K562 (cell line): ENCODE measurements around the gene KIAA2012. TPM values are rescaled to one million over a fixed set of nuclear protein-coding genes. Genes with fewer than 3 reads are reported as not detected.

Experiments
- ATAC-seq: fragments of 200-7000 bp; cut with Tn5 transposase; 3 replicates; pipeline ENCODE4 v1.9.1; 2020; ENCODE audit warnings: moderate library complexity
- BruUV-seq: library from RNA; stranded (reverse); fragments of 400-500 nt; replicated peaks from 2 replicates; lab custom pipeline; 2021; lab: Mats Ljungman, UMichigan
- CTCF ChIA-PET: fragments of 300-600 bp; formaldehyde crosslinking; extraction: SDS; loops from one replicate; lab custom pipeline; 2021; ENCODE audit warnings: low intra/inter-chr PET ratio; lab: Yijun Ruan, JAX
- POLR2A ChIA-PET: fragments of 300-600, 350-650 bp; sonication (Branson Sonifier 250); formaldehyde crosslinking; extraction: SDS; loops from one replicate; lab custom pipeline; 2021; ENCODE audit warnings: antibody characterized with exemption, inconsistent platforms; lab: Yijun Ruan, JAX
- DNase-seq, 4 experiments: peaks; one replicate each; pipeline versions ENCODE4 v3.0.0 to v3.0.0-alpha.2; 2011 to 2018; ENCODE audit warnings: low spot score in 3 of 4, mixed read lengths in 3 of 4; ENCODE audit errors: extremely low read depth in 1 of 4
- FAIRE-seq: peaks from 2 replicates; lab custom pipeline; 2011; peaks lifted over from hg19 to GRCh38; lab: Jason Lieb, UNC
- H2AFZ ChIP-seq: 2 replicates; pipeline ENCODE4 v1.6.0; 2011; ENCODE audit warnings: low read depth, low read length, control low read depth, inconsistent platforms
- H3K27ac ChIP-seq: fragments of 200-600 bp; 3 replicates; pipeline ENCODE4 v1.8.0; 2011; ENCODE audit warnings: low read depth, mild to moderate bottlenecking, control low read depth, inconsistent platforms, low read length, moderate library complexity, mixed read lengths; ENCODE audit errors: extremely low read depth
- H3K27me3 ChIP-seq, 2 experiments: fragments of 300-600 bp in 1 of 2; 2 replicates in 1 of 2; 3 replicates in 1 of 2; pipeline versions ENCODE4 v1.6.0 to v1.8.0; 2011; ENCODE audit warnings: inconsistent platforms in 2 of 2, low read length in 2 of 2, mild to moderate bottlenecking in 1 of 2, mixed read lengths in 1 of 2, moderate library complexity in 1 of 2; ENCODE audit not compliant: control insufficient read depth in 2 of 2, insufficient read depth in 2 of 2
- H3K36me3 ChIP-seq: fragments of 300-600 bp; 3 replicates; pipeline ENCODE4 v1.8.0; 2011; ENCODE audit warnings: mild to moderate bottlenecking, low read length, inconsistent platforms; ENCODE audit not compliant: control insufficient read depth, insufficient read depth
- H3K4me1 ChIP-seq, 2 experiments: fragments of 200-600 bp in 1 of 2; replicated peaks in 1 of 2; 2 replicates in 1 of 2; 3 replicates in 1 of 2; pipeline versions ENCODE4 v1.5.1 to v1.8.0; 2011; ENCODE audit warnings: inconsistent platforms in 2 of 2, low read length in 2 of 2, mild to moderate bottlenecking in 1 of 2, mixed read lengths in 1 of 2, moderate library complexity in 1 of 2; ENCODE audit not compliant: control insufficient read depth in 2 of 2, insufficient read depth in 2 of 2
- H3K4me2 ChIP-seq: 2 replicates; pipeline ENCODE4 v1.6.1; 2011; ENCODE audit warnings: low read length, control low read depth, inconsistent platforms, mixed read lengths; ENCODE audit not compliant: insufficient read depth
- H3K4me3 ChIP-seq: fragments of 200-600 bp; sonication (generic), shearing (Covaris generic); 2 replicates; pipeline ENCODE4 v1.5.1; 2016; ENCODE audit warnings: control low read depth, inconsistent platforms
- H3K79me2 ChIP-seq: fragments of 200-600 bp; 3 replicates; pipeline ENCODE4 v1.8.0; 2011; ENCODE audit warnings: low read length, inconsistent platforms; ENCODE audit not compliant: control insufficient read depth, insufficient read depth
- H3K9ac ChIP-seq, 2 experiments: 2 replicates each; pipeline versions ENCODE4 v1.6.0 to v1.6.1; 2011; ENCODE audit warnings: low read depth in 2 of 2, low read length in 2 of 2, control low read depth in 1 of 2, inconsistent platforms in 1 of 2, mild to moderate bottlenecking in 1 of 2, mixed read lengths in 1 of 2; ENCODE audit not compliant: insufficient read depth in 1 of 2
- H3K9me1 ChIP-seq: one replicate; pipeline ENCODE4 v1.6.0; 2011; ENCODE audit warnings: inconsistent platforms, mild to moderate bottlenecking, low read length, moderate library complexity; ENCODE audit not compliant: control insufficient read depth, insufficient read depth
- H3K9me3 ChIP-seq: replicated peaks from 2 replicates; pipeline ENCODE4 v1.5.1; 2011; ENCODE audit warnings: low read depth, low read length, inconsistent platforms; ENCODE audit not compliant: control insufficient read depth, insufficient read depth
- H4K20me1 ChIP-seq: replicated peaks from 2 replicates; pipeline ENCODE4 v1.6.1; 2011; ENCODE audit warnings: low read length, inconsistent platforms, mixed read lengths; ENCODE audit not compliant: control insufficient read depth, insufficient read depth
- C11orf30 ChIP-seq: fragments of 450-650 bp; IDR thresholded peaks from 2 replicates; pipeline ENCODE4 v1.6.1; 2016; ENCODE audit warnings: low read depth, mild to moderate bottlenecking
- CBFA2T2 ChIP-seq: fragments of 450-650 bp; conservative IDR thresholded peaks from 2 replicates; pipeline ENCODE4 v1.6.1; 2017; ENCODE audit warnings: mild to moderate bottlenecking
- CHD4 ChIP-seq: fragments of 200-600 bp; sonication (generic); IDR thresholded peaks from 3 replicates; pipeline ENCODE4 v1.6.1; 2012; ENCODE audit warnings: low read depth, mild to moderate bottlenecking, mixed read lengths, low read length, inconsistent platforms; ENCODE audit not compliant: insufficient read depth, insufficient replicate concordance, poor library complexity, severe bottlenecking
- GTF3C2 ChIP-seq: IDR thresholded peaks from 3 replicates; pipeline ENCODE4 v1.6.1; 2011; ENCODE audit warnings: borderline replicate concordance, mild to moderate bottlenecking, moderate library complexity; ENCODE audit not compliant: insufficient read length; ENCODE audit errors: extremely low read depth
- HSF4 ChIP-seq: fragments of 250-450 bp; sonication (Bioruptor Pico); IDR thresholded peaks from 2 replicates; pipeline ENCODE4 v2.1.2; 2022; ENCODE audit warnings: mild to moderate bottlenecking, moderate library complexity, borderline replicate concordance
- NFXL1 ChIP-seq: fragments of 450-650 bp; formaldehyde crosslinking; IDR thresholded peaks from 2 replicates; pipeline ENCODE4 v1.4.0; 2021; ENCODE audit warnings: mild to moderate bottlenecking
- NFYB ChIP-seq: IDR thresholded peaks from 2 replicates; pipeline ENCODE4 v1.6.1; 2011; ENCODE audit warnings: mild to moderate bottlenecking, moderate library complexity; ENCODE audit not compliant: insufficient read length; ENCODE audit errors: extremely low read depth
- PATZ1 ChIP-seq: fragments of 250-450 bp; sonication (Bioruptor Pico); IDR thresholded peaks from 2 replicates; pipeline ENCODE4 v1.5.0; 2020; ENCODE audit warnings: mild to moderate bottlenecking, borderline replicate concordance
- POLR2H ChIP-seq: IDR thresholded peaks from 2 replicates; pipeline ENCODE4 v1.6.1; 2016; ENCODE audit warnings: missing genetic modification characterization, low read depth, mild to moderate bottlenecking, control low read depth, missing compliant biosample characterization, moderate library complexity
- PRDM10 ChIP-seq: fragments of 450-650 bp; IDR thresholded peaks from 2 replicates; pipeline ENCODE4 v1.6.1; 2018; ENCODE audit not compliant: partially characterized antibody
- TFE3 ChIP-seq: fragments of 450-650 bp; formaldehyde crosslinking; IDR thresholded peaks from 2 replicates; pipeline ENCODE4 v1.4.0; 2020; ENCODE audit warnings: mild to moderate bottlenecking, mixed read lengths
- ZNF586 ChIP-seq: fragments of 450-650 bp; formaldehyde crosslinking; conservative IDR thresholded peaks from 2 replicates; pipeline ENCODE4 v1.4.0; 2020; ENCODE audit warnings: mild to moderate bottlenecking, moderate library complexity
- WGBS: fragments of 100-300 bp; shearing (Covaris generic); methylation state at CpG from one replicate; pipeline ENCODE4 v1.1.6; 2016; ENCODE audit warnings: low coverage, mixed read lengths; ENCODE audit not compliant: insufficient coverage; ENCODE audit errors: missing lambda C conversion rate; 5-methylcytosine and 5-hydroxymethylcytosine counted together
- in situ Hi-C: fragments of 300-500 bp; cut with MboI; formaldehyde crosslinking; loops from 4 replicates; pipeline ENCODE4 v1.15.0; 2018; ENCODE audit warnings: inconsistent platforms, mixed read lengths
- intact Hi-C: fragments of 100-400 bp; cut with micrococcal nuclease; formaldehyde crosslinking; loops from 2 replicates; pipeline ENCODE4 v1.14.2; 2022
- polyA plus RNA-seq, 8 experiments: library from polyadenylated mRNA; depleted of rRNA in 4 of 8; stranded (reverse) in 5 of 8; unstranded in 3 of 8; fragments of >200 nt; fragmentation: Nextera tagmentation in 2 of 8; fragmentation: Illumina TruSeq in 1 of 8; extraction: Ambion mirVana in 2 of 8; extraction: Trizol in 1 of 8; gene quantifications; 2 replicates each; pipeline versions ENCODE4 v1.2.1 to v1.2.3, GENCODE V29; 2011 to 2014; ENCODE audit warnings: inconsistent platforms in 1 of 8, missing spikeins in 1 of 8
- total RNA-seq, 7 experiments: library from RNA; depleted of rRNA in 6 of 7; stranded (reverse); fragments of >200 nt in 6 of 7; fragmentation: Illumina TruSeq in 2 of 7; extraction: Trizol in 2 of 7; gene quantifications; 2 replicates each; pipeline versions ENCODE4 v1.2.1 to v1.2.3, GENCODE V29; 2011 to 2021; ENCODE audit warnings: low replicate concordance in 1 of 7

Gene KIAA2012
- total and polyA plus RNA-seq, 9 of the 15 experiments (the other 6 are each of a cell fraction or from before 2014, with no cell fraction given) = not detected

- H3K4me3 ChIP-seq = no peak overlapping the region
- no peaks in the 10 kb centered on the region for H3K79me2 ChIP-seq
- H3K27ac ChIP-seq = no peak overlapping the region
- no peak overlapping the region for H3K4me2 ChIP-seq
- no peak overlapping the region for H3K9ac ChIP-seq
- BruUV-seq = no TSS peak
- no peaks in the 10 kb centered on the region for H3K9me1 ChIP-seq
- in situ Hi-C loops (no loop called here), intact Hi-C loops (no loop called here)
- WGBS = 0% methylated on average over 4 of the region's 5 CpGs
- CTCF ChIA-PET = no interaction called here
- no peak for DNase-seq
- H4K20me1 ChIP-seq = no peaks in the 10 kb centered on the region
- peaks cover 18 to 30% of the 10 kb centered on the region in 2 experiments for H3K27me3 ChIP-seq
- ATAC-seq = no peak
- POLR2A ChIA-PET = no interaction called here
- H2AFZ ChIP-seq = no peak overlapping the region
- H3K9me3 ChIP-seq = no peaks in the 10 kb centered on the region
- no peaks in the 10 kb centered on the region for H3K36me3 ChIP-seq
- no peaks in the 10 kb centered on the region for H3K4me1 ChIP-seq
- no peak for FAIRE-seq
- TF ChIP-seq POLR2H (tag) = no peak
- TF ChIP-seq PRDM10 = no peak
- no peak for TF ChIP-seq GTF3C2
- TF ChIP-seq CBFA2T2 = no peak
- TF ChIP-seq PATZ1 (CRISPR knock-in tag) = no peak
- TF ChIP-seq C11orf30 = no peak
- TF ChIP-seq CHD4 = no peak
- TF ChIP-seq TFE3 (CRISPR knock-in tag) = no peak
- TF ChIP-seq NFYB = no peak
- no peak for TF ChIP-seq NFXL1 (CRISPR knock-in tag)
- TF ChIP-seq HSF4 (CRISPR knock-in tag) = no peak
- TF ChIP-seq ZNF586 (CRISPR knock-in tag) = no peak
These were observed 47.2 kb upstream of the KIAA2012 start for GRCh38 chr2:202025816-202026215.
